Osteoblast (primary cell): ENCODE data around the gene POLG2. TPM values are rescaled to one million over a fixed set of nuclear protein-coding genes. Genes with fewer than 3 reads are reported as not detected.
A peak's percentile ranks its signal among the peaks of the same experiment; 100 is the strongest.

Source experiments
- DNase-seq: peaks from one replicate; pipeline ENCODE4 v3.0.0; 2011; ENCODE audit warnings: low spot score, mixed read lengths; ENCODE audit not compliant: insufficient read length; ENCODE audit errors: missing footprints
- H2AFZ ChIP-seq: 2 replicates; pipeline ENCODE4 v1.6.0; 2011; ENCODE audit warnings: mild to moderate bottlenecking, low read length
- H3K27ac ChIP-seq: 2 replicates; pipeline ENCODE4 v1.5.1; 2011; ENCODE audit warnings: mild to moderate bottlenecking, low read depth, low read length, moderate library complexity
- H3K27me3 ChIP-seq: 2 replicates; pipeline ENCODE4 v1.6.0; 2012; ENCODE audit warnings: mild to moderate bottlenecking, control low read depth, inconsistent platforms, low read length, moderate library complexity; ENCODE audit not compliant: insufficient read depth
- H3K36me3 ChIP-seq: 2 replicates; pipeline ENCODE4 v1.5.1; 2011; ENCODE audit warnings: mild to moderate bottlenecking, low read length, control low read depth, moderate library complexity; ENCODE audit not compliant: insufficient read depth
- H3K4me1 ChIP-seq: 2 replicates; pipeline ENCODE4 v1.5.1; 2011; ENCODE audit warnings: mild to moderate bottlenecking, low read length, control low read depth, moderate library complexity; ENCODE audit not compliant: insufficient read depth
- H3K4me2 ChIP-seq: 2 replicates; pipeline ENCODE4 v1.6.0; 2011; ENCODE audit warnings: mild to moderate bottlenecking, low read length; ENCODE audit not compliant: insufficient read depth
- H3K4me3 ChIP-seq: fragments of 200-600 bp; sonication (generic); 3 replicates; pipeline ENCODE4 v1.5.1; 2012; ENCODE audit warnings: mild to moderate bottlenecking, low read length, inconsistent platforms; ENCODE audit not compliant: insufficient read depth
- H3K79me2 ChIP-seq: 2 replicates; pipeline ENCODE4 v1.6.0; 2012; ENCODE audit warnings: mild to moderate bottlenecking, low read length, control low read depth, inconsistent platforms; ENCODE audit not compliant: insufficient read depth
- H3K9me3 ChIP-seq: 2 replicates; pipeline ENCODE4 v1.5.1; 2011; ENCODE audit warnings: low read depth, low read length, control low read depth
- H4K20me1 ChIP-seq: 2 replicates; pipeline ENCODE4 v1.6.0; 2012; ENCODE audit warnings: mild to moderate bottlenecking, low read length, control low read depth; ENCODE audit not compliant: insufficient read depth
- total RNA-seq: library from RNA; depleted of rRNA; stranded (reverse); fragments of >200 nt; gene quantifications from 2 replicates; pipeline ENCODE4 v1.2.3, GENCODE V29; 2012
- TF ChIP-seq, protein P1 (sequence below): IDR thresholded peaks from 2 replicates; pipeline ENCODE4 v1.5.1; 2011; ENCODE audit warnings: mild to moderate bottlenecking, low read depth, low read length, moderate library complexity; ENCODE audit errors: extremely low read depth

POLG2 gene
- 7.2 and 7.7 TPM in 2 replicates for total RNA-seq

DNA sequence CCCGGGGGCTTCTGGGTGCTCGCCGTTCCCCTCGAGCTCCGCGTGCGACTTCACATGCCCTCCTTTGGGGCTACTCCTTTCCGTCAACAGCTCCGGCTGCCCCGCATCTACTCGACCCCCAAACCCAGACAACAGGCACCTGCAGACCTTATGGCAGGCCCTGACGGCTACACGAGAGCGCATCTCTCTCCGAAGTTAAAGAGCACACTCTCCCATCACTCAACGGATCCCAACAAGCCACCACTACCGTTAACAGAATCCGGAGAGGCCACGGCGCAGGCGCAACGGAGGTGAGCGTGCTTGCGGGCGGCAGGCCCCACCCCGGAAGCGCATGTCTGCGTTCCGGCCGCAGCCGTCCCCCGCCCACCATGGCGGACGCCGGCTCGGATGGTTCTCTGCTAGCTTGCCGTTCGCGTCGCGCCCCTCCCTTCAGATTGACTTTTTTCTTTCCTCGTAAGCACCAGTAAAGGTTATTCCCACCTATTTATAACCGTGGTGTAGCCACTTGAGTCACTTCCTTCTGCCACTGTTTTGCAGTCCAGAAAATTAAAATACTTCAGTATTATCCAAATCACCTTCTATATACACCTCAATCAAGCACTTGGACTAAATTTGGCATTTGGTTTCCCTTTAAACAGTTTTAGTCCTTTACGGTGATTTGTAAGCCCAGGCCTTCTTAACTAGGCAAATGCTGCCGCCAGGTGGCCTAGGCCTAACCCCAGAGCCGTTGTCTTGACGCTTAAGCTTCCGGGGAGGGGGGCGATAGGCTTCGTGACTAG lies at the start of gene POLG2:
POLG2 (minus strand) TSS at position 269 of the 779 bp plus-strand sequence; CDS start at position 183, 86 bp downstream.
- H3K4me2 ChIP-seq, result peak within 1 kb of the TSS; percentile 98
- peaks cover 52% of the 10 kb centered on the region for H3K79me2 ChIP-seq
- H3K27ac ChIP-seq, result peak within 1 kb of the TSS; percentile 61
- peak within 1 kb of the TSS; percentile 83 for H3K4me3 ChIP-seq
- H3K36me3 ChIP-seq, result peaks cover 52% of the 10 kb centered on the region
- peaks cover 40% of the 10 kb centered on the region for H4K20me1 ChIP-seq
- H3K9me3 ChIP-seq, result no peaks in the 10 kb centered on the region
- TF ChIP-seq, protein P1, sequence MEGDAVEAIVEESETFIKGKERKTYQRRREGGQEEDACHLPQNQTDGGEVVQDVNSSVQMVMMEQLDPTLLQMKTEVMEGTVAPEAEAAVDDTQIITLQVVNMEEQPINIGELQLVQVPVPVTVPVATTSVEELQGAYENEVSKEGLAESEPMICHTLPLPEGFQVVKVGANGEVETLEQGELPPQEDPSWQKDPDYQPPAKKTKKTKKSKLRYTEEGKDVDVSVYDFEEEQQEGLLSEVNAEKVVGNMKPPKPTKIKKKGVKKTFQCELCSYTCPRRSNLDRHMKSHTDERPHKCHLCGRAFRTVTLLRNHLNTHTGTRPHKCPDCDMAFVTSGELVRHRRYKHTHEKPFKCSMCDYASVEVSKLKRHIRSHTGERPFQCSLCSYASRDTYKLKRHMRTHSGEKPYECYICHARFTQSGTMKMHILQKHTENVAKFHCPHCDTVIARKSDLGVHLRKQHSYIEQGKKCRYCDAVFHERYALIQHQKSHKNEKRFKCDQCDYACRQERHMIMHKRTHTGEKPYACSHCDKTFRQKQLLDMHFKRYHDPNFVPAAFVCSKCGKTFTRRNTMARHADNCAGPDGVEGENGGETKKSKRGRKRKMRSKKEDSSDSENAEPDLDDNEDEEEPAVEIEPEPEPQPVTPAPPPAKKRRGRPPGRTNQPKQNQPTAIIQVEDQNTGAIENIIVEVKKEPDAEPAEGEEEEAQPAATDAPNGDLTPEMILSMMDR, result peak; percentile 52
- peak; percentile 94 for DNase-seq
- H2AFZ ChIP-seq, result peak within 1 kb of the TSS; percentile 66
- H3K4me1 ChIP-seq, result peaks cover 60% of the 10 kb centered on the region
- H3K27me3 ChIP-seq, result no peaks in the 10 kb centered on the region

DNA sequence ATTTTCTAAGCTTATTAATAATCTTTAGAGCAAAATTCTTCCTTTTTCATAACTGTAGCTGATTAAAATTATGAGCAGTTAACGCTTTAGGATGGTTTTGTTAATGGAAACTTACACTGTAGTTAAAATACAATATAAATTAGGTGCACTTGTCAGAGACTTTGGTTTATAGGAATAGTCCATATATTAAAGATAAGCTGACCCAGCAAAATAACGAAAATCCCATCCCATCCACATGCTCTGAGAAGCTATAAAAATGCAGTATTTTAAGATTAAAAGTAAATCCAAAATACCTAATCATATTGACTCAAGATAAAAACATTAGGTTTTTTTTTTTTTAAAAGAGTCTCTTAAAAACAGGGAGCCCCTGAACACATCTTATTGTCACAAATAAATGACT lies 47.9 kb upstream of the POLG2 start:
- no peak for DNase-seq
- Histone ChIP-seq H2AFZ (no peak overlapping the region), H4K20me1 (peaks cover 13% of the 10 kb centered on the region), H3K79me2 (peaks cover 50% of the 10 kb centered on the region), H3K36me3 (peaks cover 91% of the 10 kb centered on the region), H3K4me1 (peaks cover 2% of the 10 kb centered on the region), H3K4me3 (no peak overlapping the region), H3K9me3 (no peaks in the 10 kb centered on the region), H3K27me3 (no peaks in the 10 kb centered on the region), H3K4me2 (no peak overlapping the region), H3K27ac (no peak overlapping the region)
- TF ChIP-seq, protein P1, result no peak

DNA sequence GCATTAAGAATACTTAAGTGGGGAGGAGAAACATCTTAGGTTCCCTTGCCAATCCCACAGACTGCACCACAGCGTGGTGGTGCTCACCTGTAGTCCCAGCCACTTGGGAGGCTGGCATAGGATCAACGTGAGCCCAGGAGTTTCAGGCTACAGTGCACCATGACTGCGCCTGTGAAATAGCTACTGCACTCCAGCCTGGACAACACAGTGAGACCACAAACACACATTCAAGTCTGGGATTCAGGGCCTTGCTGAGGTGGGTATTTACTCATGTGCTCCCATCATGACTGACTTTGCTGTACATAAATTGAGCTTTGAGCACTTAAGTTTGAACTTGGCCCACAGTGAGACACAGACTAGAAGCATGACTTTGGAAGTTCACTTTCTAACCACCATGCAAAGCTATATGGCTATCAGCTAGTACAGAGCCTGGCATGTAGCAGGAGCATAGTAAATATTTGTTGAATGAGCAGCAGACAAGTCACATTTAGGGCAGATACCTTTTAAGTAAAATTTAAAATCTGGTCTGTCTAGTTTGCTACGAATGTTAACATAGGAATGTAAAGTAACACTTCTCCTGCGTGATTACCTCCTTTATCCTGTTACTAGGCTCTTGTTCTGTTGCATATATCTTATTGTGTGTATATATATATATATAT lies 43.4 kb upstream of the POLG2 start:
- Histone ChIP-seq H2AFZ (no peak overlapping the region), H3K79me2 (peaks cover 24% of the 10 kb centered on the region), H3K4me1 (peaks cover 2% of the 10 kb centered on the region), H3K36me3 (peaks cover 92% of the 10 kb centered on the region), H3K9me3 (no peaks in the 10 kb centered on the region), H3K4me2 (no peak overlapping the region), H3K27me3 (no peaks in the 10 kb centered on the region), H4K20me1 (peaks cover 4% of the 10 kb centered on the region), H3K4me3 (no peak overlapping the region), H3K27ac (no peak overlapping the region)
- DNase-seq, result no peak
- TF ChIP-seq, protein P1, result no peak
